Smooth muscle cell (in vitro differentiated cells): ENCODE measurements around the gene MAPKAPK2. TPM values are rescaled to one million over a fixed set of nuclear protein-coding genes. Genes with fewer than 3 reads are reported as not detected.

Experiments
- DNase-seq: peaks from one replicate; lab custom pipeline; 2025; ENCODE audit not compliant: unreplicated experiment; lab: John Stamatoyannopoulos, UW
- H2AFZ ChIP-seq: fragments of 200-600 bp; sonication (generic); 2 replicates; pipeline ENCODE4 v1.6.0; 2016; ENCODE audit warnings: antibody characterized with exemption, low read depth, mild to moderate bottlenecking
- H3F3A ChIP-seq: fragments of 200-600 bp; sonication (generic); 2 replicates; pipeline ENCODE4 v1.6.0; 2017; ENCODE audit warnings: antibody characterized with exemption, low read depth
- H3K27ac ChIP-seq: fragments of 200-600 bp; sonication (generic); 2 replicates; pipeline ENCODE4 v1.5.1; 2016; ENCODE audit warnings: low read depth, mild to moderate bottlenecking
- H3K27me3 ChIP-seq: fragments of 200-600 bp; sonication (generic); 2 replicates; pipeline ENCODE4 v1.6.1; 2016; ENCODE audit warnings: low read depth, mild to moderate bottlenecking
- H3K36me3 ChIP-seq: fragments of 200-600 bp; sonication (generic); 2 replicates; pipeline ENCODE4 v1.5.1; 2016; ENCODE audit warnings: low read depth
- H3K4me1 ChIP-seq: fragments of 200-600 bp; sonication (generic); 2 replicates; pipeline ENCODE4 v1.5.1; 2016; ENCODE audit warnings: low read depth
- H3K4me2 ChIP-seq: fragments of 200-600 bp; sonication (generic); 2 replicates; pipeline ENCODE4 v1.6.0; 2016; ENCODE audit warnings: mild to moderate bottlenecking
- H3K4me3 ChIP-seq: fragments of 200-600 bp; sonication (generic); 2 replicates; pipeline ENCODE4 v1.5.1; 2016; ENCODE audit warnings: mild to moderate bottlenecking
- H3K79me2 ChIP-seq: fragments of 200-600 bp; sonication (generic); 2 replicates; pipeline ENCODE4 v1.6.0; 2016; ENCODE audit warnings: low read depth, mild to moderate bottlenecking
- H3K9ac ChIP-seq: fragments of 200-600 bp; sonication (generic); 2 replicates; pipeline ENCODE4 v1.6.0; 2016; ENCODE audit warnings: low read depth
- H3K9me3 ChIP-seq: fragments of 200-600 bp; sonication (generic); replicated peaks from 2 replicates; pipeline ENCODE4 v1.5.1; 2016; ENCODE audit warnings: low read depth
- H4K20me1 ChIP-seq: fragments of 200-600 bp; sonication (generic); 2 replicates; pipeline ENCODE4 v1.6.0; 2016; ENCODE audit warnings: low read depth
- CTCF ChIP-seq: fragments of 200-600 bp; sonication (generic); IDR thresholded peaks from 2 replicates; pipeline ENCODE4 v1.5.1; 2017; ENCODE audit warnings: borderline replicate concordance, mild to moderate bottlenecking, antibody characterized with exemption; ENCODE audit not compliant: insufficient read depth, poor library complexity, severe bottlenecking
- WGBS: methylation state at CpG from one replicate; pipeline ENCODE4 v1.1.7; 2016; ENCODE audit warnings: low lambda C conversion rate; 5-methylcytosine and 5-hydroxymethylcytosine counted together
- polyA plus RNA-seq: library from polyadenylated mRNA; unstranded; fragments of >200 nt; fragmentation: Nextera tagmentation; extraction: Ambion mirVana; gene quantifications from 2 replicates; pipeline ENCODE4 v1.2.1, GENCODE V29; 2016
- total RNA-seq: library from RNA; depleted of rRNA; stranded (reverse); fragments of >200 nt; gene quantifications from 2 replicates; pipeline ENCODE4 v1.2.3, GENCODE V29; 2014

MAPKAPK2 gene
- total and polyA plus RNA-seq, 2 experiments from 2014 or later = 14.3 to 40.9 TPM

GRCh38 chr1:206683313-206683712 lies 1.4 kb upstream of the MAPKAPK2 start:
- Histone ChIP-seq H2AFZ (no peak overlapping the region), H3K27ac (no peak overlapping the region), H3K4me2 (no peak overlapping the region), H3K9me3 (no peaks in the 10 kb centered on the region), H3K36me3 (no peaks in the 10 kb centered on the region), H3F3A (no peaks in the 10 kb centered on the region), H3K4me3 (no peak overlapping the region), H4K20me1 (peaks cover 28% of the 10 kb centered on the region), H3K4me1 (peaks cover 24% of the 10 kb centered on the region), H3K9ac (no peak overlapping the region), H3K79me2 (peaks cover 26% of the 10 kb centered on the region), H3K27me3 (peaks cover 13% of the 10 kb centered on the region)
- WGBS = 89% methylated on average over 6 of the region's 6 CpGs
- TF ChIP-seq CTCF = no peak
- no peak for DNase-seq

- H3K79me2 ChIP-seq = peaks cover 33% of the 10 kb centered on the region
- no peaks in the 10 kb centered on the region for H3F3A ChIP-seq
- no peaks in the 10 kb centered on the region for H3K9me3 ChIP-seq
- peak overlapping the region; percentile 72 for H3K4me3 ChIP-seq
- H2AFZ ChIP-seq = peak overlapping the region; percentile 30
- H3K4me1 ChIP-seq = peaks cover 28% of the 10 kb centered on the region
- H3K4me2 ChIP-seq = peak overlapping the region; percentile 100
- 56% methylated on average over 8 of the region's 8 CpGs for WGBS
- peaks cover 35% of the 10 kb centered on the region for H4K20me1 ChIP-seq
- H3K27me3 ChIP-seq = peaks cover 12% of the 10 kb centered on the region
- no peak for DNase-seq
- no peaks in the 10 kb centered on the region for H3K36me3 ChIP-seq
- no peak for TF ChIP-seq CTCF
- no peak overlapping the region for H3K9ac ChIP-seq
- no peak overlapping the region for H3K27ac ChIP-seq
These were observed 702 bp upstream of the MAPKAPK2 start for GRCh38 chr1:206684003-206684402.

GRCh38 chr1:206685334-206685768 lies 646 bp downstream of the MAPKAPK2 start:
- Histone ChIP-seq H3K27ac (peak overlapping the region; percentile 91), H4K20me1 (peaks cover 48% of the 10 kb centered on the region), H3K4me1 (peaks cover 36% of the 10 kb centered on the region), H3K9me3 (no peaks in the 10 kb centered on the region), H3K9ac (peak overlapping the region; percentile 93), H3K27me3 (peaks cover 10% of the 10 kb centered on the region), H3K79me2 (peaks cover 47% of the 10 kb centered on the region), H3K36me3 (no peaks in the 10 kb centered on the region), H2AFZ (no peak overlapping the region), H3F3A (no peaks in the 10 kb centered on the region), H3K4me2 (peak overlapping the region; percentile 100), H3K4me3 (peak overlapping the region; percentile 72)
- DNase-seq = no peak
- TF ChIP-seq CTCF = no peak
- 0% methylated on average over 11 of the region's 48 CpGs for WGBS

GRCh38 chr1:206685769-206686477 lies 1.2 kb downstream of the MAPKAPK2 start:
- H3K27me3 ChIP-seq = peaks cover 10% of the 10 kb centered on the region

More at GRCh38 chr1:206685769-206686477, 1.2 kb downstream of the MAPKAPK2 start:
- Histone ChIP-seq H3K27ac (peak overlapping the region; percentile 91), H3K79me2 (peaks cover 52% of the 10 kb centered on the region), H3F3A (no peaks in the 10 kb centered on the region), H3K36me3 (no peaks in the 10 kb centered on the region), H3K9ac (peak overlapping the region; percentile 93), H3K9me3 (no peaks in the 10 kb centered on the region), H4K20me1 (peaks cover 54% of the 10 kb centered on the region), H3K4me3 (peak overlapping the region; percentile 72), H2AFZ (no peak overlapping the region), H3K4me2 (peak overlapping the region; percentile 100), H3K4me1 (peaks cover 36% of the 10 kb centered on the region)
- under 1% methylated on average over 42 of the region's 48 CpGs for WGBS
- DNase-seq = peak; percentile 48
- no peak for TF ChIP-seq CTCF
